Measurements from ENCODE around the gene FZD10. TPM values are rescaled to one million over a fixed set of nuclear protein-coding genes. Genes with fewer than 3 reads are reported as not detected.

The FZD10 gene
- polyA plus RNA-seq, 12 donors: 4.2 to 27.4 (median 16.7) TPM; not detected in 1

DNA sequence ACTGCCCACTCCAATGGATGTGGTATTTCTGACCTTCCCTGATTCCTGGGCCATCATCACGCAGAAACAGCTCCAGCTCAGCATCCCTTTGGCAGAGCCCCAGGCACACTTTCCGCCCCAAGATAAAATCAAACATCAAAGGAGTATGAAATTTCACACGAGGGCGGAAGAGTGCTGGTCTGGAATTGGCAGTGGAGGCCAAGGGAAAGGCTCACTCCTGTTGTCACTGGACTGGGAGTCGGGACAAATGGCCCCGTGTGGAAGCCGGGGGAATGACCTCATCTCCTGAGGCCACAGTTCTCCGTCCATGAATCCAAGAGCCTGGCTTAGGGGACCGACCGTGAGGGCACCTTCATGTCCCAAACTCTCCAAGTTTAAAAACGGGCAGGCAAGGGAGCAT, 40.9 kb downstream of the FZD10 start:
- no peak for DNase-seq

DNA sequence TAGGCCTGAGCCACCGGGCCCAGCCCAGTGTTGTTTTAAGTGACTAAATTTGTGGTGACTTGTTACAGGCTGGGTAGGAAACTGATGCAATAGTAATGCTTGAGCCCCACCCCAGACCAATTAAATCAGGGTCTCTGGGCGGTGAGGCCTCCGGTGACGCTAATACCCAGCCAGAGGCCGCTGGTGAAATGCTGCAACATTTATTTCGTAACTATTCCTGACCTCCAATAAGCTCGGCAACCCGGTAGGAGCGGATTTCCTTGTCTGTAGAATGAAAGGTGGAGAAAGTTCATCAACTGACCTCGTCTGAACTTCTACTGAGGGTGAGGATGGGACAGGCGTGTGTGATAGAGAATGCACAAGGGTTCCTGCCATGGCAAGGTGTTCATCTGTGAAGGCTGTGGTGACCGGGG, 42.3 kb downstream of the FZD10 start:
- no peak for DNase-seq

DNA sequence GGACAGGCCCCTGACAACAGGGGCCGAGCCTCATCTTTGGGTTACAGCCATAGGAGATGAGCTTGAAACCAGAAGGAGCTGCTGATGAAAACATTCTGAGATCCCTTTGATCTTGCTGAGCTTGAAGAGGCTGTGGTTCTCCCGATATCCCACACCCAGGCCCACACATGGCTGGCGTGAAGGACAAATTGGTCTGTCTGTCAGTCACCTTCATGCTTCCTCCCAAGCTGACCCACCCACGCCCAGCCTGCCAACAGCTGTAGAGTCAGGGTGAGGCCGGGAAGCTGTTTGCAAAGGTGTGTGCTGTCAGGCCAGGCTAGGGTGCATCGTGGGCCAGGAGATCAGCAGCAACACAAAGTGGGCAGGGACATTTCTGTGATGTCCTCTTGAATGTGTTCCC, 43.2 kb downstream of the FZD10 start:
- DNase-seq: no peak

DNA sequence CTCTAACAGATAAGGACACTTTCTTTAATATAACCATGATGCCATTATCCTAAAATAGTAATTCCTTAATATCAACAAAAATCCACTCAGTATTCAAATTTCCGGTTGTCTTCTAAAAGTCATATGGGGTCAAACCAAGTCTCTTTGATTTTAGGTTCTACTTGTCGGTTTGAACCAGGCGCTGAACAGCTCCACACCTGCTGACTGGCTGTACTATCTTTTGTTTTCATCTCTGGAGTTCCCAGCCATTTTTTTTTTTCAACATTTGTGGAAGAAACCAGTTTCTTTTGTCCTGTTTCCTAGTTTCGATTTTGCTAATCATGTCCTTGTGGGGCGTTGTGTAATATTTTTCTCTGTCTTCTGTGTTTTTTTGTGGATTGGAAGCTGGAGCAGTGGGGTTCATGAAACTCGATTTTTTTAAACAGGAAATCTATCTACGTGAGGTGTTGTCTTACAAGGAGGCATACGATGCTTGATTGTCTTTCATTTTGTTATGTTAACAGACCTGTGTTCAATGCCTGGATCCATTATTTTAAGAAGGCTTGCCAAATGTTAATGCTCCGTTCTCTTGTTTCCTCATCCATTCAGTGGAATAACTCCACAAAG, 50.2 kb downstream of the FZD10 start:
- DNase-seq: no peak

DNA sequence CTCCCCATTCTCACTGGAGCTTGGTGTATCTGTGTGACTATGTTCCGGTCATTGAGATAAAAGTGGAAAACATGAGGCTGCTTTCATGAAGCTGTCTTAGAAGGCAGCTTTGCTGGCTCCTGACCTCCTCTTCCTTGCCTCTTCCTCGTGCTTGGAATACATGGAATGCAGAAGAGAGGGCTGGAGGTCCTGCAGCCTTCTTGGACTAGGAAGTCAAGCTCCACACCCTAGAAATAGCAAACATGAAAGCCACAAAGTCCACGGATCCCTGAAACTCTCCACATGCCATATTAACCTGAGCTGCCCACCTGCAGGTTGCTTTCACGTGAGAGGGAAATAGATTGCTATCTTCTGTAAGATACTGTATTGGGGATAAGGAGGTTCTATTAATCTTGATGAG, 51.0 kb downstream of the FZD10 start:
- DNase-seq: no peak

DNA sequence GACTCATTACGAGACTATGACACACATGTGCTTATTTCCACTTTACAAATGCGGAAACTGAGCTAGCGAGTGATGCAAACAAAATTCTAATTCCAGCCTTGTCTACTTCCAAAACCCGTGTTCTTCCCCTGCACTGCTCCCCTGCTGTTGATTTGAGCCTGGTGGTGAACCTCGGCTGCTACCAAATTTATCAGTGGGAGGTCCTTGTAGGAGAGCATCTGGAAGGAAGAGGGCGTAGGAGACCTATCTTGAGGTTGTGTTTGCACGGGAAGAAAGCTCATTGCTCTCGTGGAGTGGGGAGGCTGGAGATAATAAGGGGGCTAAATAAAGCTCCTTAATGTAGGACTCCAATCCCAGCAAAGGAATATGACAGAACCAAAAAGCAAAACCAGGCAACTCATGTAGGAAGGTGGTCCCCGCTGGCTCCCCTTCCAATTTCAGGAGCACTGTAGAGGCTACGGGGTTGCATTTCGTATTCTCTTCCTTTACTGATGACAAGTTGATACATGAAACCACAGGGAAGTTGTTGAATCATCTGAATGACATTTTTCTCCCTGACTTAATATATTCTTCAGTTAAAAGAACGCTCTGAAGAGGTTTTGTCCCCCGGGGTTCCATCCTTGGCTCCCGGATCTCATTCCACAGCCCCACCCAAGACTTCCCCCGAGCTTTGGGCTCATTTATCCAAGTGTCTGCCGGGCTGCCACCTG, 52.6 kb downstream of the FZD10 start:
- DNase-seq: no peak

Other genes with a start within 250 kb of the FZD10 start
- under 1 TPM in 7 of 12 donors, not detected in 5; 0.04 to 0.23 (median 0.14) TPM for gene PIWIL1, start 175.4 kb downstream of the FZD10 start, polyA plus RNA-seq (ENCODE audit: insufficient read length in 12 of 12)